ENCODE results near the gene ZNF701.

DNA sequence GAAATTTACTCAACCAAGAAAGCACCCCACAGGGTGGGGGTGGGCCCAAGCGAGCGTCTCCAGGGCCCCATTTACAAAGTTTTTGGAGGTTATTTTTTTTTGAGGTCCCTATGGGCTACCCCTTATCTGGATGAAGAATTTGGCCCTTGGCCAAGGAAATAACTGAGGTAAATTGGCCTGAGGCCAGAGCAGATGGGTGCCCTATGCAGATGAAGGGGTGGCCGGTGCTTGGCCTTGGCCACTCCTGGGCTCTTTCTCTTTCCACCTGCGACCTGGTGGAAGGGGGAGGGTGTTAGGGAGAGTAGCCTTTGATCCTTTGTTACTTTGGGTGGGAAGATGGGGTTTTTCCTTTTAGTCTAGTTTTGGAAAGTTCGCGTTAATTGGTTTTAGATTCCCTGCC, 15.5 kb downstream of the ZNF701 start:
- TF ChIP-seq, protein P1, sequence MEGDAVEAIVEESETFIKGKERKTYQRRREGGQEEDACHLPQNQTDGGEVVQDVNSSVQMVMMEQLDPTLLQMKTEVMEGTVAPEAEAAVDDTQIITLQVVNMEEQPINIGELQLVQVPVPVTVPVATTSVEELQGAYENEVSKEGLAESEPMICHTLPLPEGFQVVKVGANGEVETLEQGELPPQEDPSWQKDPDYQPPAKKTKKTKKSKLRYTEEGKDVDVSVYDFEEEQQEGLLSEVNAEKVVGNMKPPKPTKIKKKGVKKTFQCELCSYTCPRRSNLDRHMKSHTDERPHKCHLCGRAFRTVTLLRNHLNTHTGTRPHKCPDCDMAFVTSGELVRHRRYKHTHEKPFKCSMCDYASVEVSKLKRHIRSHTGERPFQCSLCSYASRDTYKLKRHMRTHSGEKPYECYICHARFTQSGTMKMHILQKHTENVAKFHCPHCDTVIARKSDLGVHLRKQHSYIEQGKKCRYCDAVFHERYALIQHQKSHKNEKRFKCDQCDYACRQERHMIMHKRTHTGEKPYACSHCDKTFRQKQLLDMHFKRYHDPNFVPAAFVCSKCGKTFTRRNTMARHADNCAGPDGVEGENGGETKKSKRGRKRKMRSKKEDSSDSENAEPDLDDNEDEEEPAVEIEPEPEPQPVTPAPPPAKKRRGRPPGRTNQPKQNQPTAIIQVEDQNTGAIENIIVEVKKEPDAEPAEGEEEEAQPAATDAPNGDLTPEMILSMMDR (IDR thresholded peaks at IDR 0.05) = no peak
- TF ChIP-seq POLR2A (IDR thresholded peaks at IDR 0.05) = no peak
